Measurements from ENCODE around the gene PPM1J. TPM values are rescaled to one million over a fixed set of nuclear protein-coding genes. Genes with fewer than 3 reads are reported as not detected.

Gene PPM1J
- total and polyA plus RNA-seq, 9 of the 15 experiments (the other 6 are each of a cell fraction or from before 2014, with no cell fraction given), result 0.25 to 10.5 (median 4.2) TPM

DNA sequence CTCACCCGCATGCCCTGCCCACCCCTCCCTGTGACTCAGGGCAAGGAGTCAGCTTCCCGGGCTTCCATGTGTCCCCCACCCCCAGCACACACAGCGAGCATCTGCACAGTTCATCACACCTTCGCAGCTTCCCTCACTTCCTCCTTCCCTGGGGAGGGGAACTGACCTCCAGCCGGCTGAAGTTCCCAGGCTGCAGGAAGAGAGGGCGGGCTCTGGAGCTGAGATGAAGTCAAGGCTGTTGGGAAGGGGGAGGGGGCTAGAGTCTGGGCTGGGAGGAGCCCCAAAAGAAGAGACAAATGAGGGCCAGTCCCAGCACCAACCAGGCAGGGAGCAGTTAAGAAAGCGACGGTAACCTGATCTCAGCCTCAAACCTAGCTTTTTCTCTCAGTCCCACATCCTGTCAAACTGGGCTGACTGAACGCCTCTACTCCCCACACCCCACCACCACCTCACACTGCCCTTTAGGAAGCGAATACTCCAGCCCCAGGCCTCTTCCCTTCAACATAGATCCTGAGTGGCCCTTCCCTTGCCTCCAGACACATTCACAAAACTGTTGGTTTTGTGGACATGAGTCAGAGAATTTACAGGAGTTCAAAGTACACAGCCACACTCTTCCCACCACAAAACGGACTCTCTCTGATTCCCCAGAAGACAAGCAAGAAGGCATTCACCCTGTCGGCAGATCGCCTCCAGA is 10.1 kb downstream of the PPM1J start (continued):
- TF ChIP-seq TAF9B (IDR thresholded peaks at IDR 0.05; ENCODE audit: partially characterized antibody), result no peak
- TF ChIP-seq ADNP (tag; IDR thresholded peaks at IDR 0.05), result no peak
- TF ChIP-seq DMBX1 (CRISPR knock-in tag; IDR thresholded peaks at IDR 0.05; ENCODE audit: borderline replicate concordance), result no peak
- TF ChIP-seq ZFP91 (CRISPR knock-in tag; IDR thresholded peaks at IDR 0.05), result no peak
- TF ChIP-seq NELFE (IDR thresholded peaks at IDR 0.05; ENCODE audit: insufficient read depth, insufficient read length), result no peak
- no peak for TF ChIP-seq ARID3A (IDR thresholded peaks at IDR 0.05; ENCODE audit: borderline replicate concordance, low read depth, low read length)
- no peak for TF ChIP-seq NCOA2 (IDR thresholded peaks at IDR 0.05; ENCODE audit: partially characterized antibody in 2 of 2)
- TF ChIP-seq, protein P1, sequence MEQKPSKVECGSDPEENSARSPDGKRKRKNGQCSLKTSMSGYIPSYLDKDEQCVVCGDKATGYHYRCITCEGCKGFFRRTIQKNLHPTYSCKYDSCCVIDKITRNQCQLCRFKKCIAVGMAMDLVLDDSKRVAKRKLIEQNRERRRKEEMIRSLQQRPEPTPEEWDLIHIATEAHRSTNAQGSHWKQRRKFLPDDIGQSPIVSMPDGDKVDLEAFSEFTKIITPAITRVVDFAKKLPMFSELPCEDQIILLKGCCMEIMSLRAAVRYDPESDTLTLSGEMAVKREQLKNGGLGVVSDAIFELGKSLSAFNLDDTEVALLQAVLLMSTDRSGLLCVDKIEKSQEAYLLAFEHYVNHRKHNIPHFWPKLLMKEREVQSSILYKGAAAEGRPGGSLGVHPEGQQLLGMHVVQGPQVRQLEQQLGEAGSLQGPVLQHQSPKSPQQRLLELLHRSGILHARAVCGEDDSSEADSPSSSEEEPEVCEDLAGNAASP (IDR thresholded peaks at IDR 0.05), result no peak
- TF ChIP-seq ZNF592 (IDR thresholded peaks at IDR 0.05), result peak; percentile 89; the same call in 1 of the 2 replicates
- no peak for TF ChIP-seq SNAPC5 (CRISPR knock-in tag; IDR thresholded peaks at IDR 0.05)
- TF ChIP-seq, protein P2, sequence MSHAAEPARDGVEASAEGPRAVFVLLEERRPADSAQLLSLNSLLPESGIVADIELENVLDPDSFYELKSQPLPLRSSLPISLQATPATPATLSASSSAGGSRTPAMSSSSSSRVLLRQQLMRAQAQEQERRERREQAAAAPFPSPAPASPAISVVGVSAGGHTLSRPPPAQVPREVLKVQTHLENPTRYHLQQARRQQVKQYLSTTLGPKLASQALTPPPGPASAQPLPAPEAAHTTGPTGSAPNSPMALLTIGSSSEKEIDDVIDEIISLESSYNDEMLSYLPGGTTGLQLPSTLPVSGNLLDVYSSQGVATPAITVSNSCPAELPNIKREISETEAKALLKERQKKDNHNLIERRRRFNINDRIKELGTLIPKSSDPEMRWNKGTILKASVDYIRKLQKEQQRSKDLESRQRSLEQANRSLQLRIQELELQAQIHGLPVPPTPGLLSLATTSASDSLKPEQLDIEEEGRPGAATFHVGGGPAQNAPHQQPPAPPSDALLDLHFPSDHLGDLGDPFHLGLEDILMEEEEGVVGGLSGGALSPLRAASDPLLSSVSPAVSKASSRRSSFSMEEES (CRISPR knock-in tag; IDR thresholded peaks at IDR 0.05), result no peak
- TF ChIP-seq SNRNP70 (optimal IDR thresholded peaks at IDR 0.05; ENCODE audit: low read depth, low read length), result no peak
- peak; percentile 2 for TF ChIP-seq ZFP36 (IDR thresholded peaks at IDR 0.05; ENCODE audit: low read depth, low read length, partially characterized antibody)
- TF ChIP-seq ZBTB43 (CRISPR knock-in tag; IDR thresholded peaks at IDR 0.05), result no peak
